ENCODE results near the gene RANGAP1. TPM values are rescaled to one million over a fixed set of nuclear protein-coding genes. Genes with fewer than 3 reads are reported as not detected.
A peak's percentile ranks its signal among the peaks of the same experiment; 100 is the strongest.

RANGAP1 gene
- total RNA-seq, 4 donors from 2014 or later, result 42.0 to 78.7 (median 60.3) TPM

DNA sequence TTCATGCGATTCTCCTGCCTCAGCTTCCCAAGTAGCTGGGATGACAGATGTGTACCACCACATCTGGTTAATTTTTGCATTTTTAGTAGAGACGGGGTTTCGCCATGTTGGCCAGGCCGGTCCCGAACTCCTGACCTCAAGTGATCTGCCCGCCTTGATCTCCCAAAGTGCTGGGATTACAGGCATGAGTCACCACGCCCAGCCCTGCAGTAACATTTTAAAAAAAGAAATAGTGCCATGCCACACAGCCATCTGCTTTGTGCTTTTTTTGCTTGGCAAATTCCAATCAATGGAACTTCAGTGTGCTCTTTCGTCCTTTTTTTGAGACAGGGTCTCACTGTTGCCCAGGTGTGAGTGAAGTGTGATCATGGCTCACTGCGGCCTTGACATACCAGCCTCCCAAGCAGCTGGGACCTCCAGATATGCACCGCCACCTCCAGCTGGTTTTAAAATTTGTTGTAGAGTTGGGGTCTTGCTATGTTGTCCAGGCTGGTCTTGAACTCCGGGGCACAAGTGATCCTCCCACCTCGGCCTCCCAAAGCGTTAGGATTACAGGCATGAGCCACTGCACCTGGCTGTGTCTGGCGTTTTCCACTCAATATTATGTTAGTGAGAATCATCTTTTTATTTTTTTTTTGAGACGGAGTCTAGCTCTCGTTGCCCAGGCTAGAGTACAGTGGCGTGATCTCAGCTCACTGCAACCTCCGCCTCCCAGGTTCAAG is 43.4 kb downstream of the RANGAP1 start:
- H3K4me1 ChIP-seq, result peaks cover 0 to 24% (median 9%) of the 10 kb centered on the region in 4 donors
- DNase-seq (ENCODE audit: low spot score in 2 of 2), result no peak
- H3K27ac ChIP-seq, result no peak overlapping the region
- H3K36me3 ChIP-seq, result peaks cover 0 to 42% (median 8%) of the 10 kb centered on the region in 3 donors
- TF ChIP-seq, protein P1, sequence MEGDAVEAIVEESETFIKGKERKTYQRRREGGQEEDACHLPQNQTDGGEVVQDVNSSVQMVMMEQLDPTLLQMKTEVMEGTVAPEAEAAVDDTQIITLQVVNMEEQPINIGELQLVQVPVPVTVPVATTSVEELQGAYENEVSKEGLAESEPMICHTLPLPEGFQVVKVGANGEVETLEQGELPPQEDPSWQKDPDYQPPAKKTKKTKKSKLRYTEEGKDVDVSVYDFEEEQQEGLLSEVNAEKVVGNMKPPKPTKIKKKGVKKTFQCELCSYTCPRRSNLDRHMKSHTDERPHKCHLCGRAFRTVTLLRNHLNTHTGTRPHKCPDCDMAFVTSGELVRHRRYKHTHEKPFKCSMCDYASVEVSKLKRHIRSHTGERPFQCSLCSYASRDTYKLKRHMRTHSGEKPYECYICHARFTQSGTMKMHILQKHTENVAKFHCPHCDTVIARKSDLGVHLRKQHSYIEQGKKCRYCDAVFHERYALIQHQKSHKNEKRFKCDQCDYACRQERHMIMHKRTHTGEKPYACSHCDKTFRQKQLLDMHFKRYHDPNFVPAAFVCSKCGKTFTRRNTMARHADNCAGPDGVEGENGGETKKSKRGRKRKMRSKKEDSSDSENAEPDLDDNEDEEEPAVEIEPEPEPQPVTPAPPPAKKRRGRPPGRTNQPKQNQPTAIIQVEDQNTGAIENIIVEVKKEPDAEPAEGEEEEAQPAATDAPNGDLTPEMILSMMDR (IDR thresholded peaks at IDR 0.05), result no peak
- TF ChIP-seq EP300 (IDR thresholded peaks at IDR 0.05) (no peak), POLR2A (IDR thresholded peaks at IDR 0.05) (no peak)
- WGBS, 2 donors, result 87 to 89% methylated on average over 18 of the region's 18 CpGs
- no peak overlapping the region for H3K4me3 ChIP-seq
- no peaks in the 10 kb centered on the region for H3K9me3 ChIP-seq
- no peaks in the 10 kb centered on the region for H3K27me3 ChIP-seq

DNA sequence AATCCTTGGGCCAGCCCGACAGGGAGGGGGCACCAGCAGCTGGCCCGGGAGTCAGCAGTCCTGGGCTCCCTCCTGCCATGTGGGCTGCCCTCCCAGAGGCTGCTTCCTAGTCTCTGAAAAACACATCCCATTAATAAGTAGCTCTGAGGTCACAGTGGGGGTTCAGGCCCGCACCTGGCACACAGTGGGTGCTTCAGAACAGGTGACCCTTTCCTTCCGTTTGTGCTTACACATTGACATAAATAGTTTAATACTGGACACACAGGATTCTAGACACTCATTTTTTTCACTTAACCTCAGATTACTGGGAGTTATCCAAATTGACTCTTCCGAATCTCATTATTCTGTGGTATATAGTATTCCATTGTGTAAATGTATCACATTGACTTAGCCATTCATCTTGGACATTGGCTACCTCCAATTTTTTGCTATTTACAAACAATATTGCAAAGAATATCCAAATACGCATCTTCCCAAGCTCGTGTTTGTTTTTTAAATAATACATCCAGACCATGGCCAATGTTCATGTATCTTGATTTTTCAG is 44.8 kb downstream of the RANGAP1 start:
- 76 to 79% methylated on average over 5 to 6 of the region's 7 CpGs for WGBS, 2 donors
- Histone ChIP-seq H3K27me3 (no peaks in the 10 kb centered on the region), H3K4me1 (peaks cover 0 to 38% (median 17%) of the 10 kb centered on the region in 4 donors), H3K36me3 (peaks cover 0 to 30% (median 4%) of the 10 kb centered on the region in 3 donors), H3K27ac (peak overlapping the region; percentile 34 to 96 (median 76)), H3K4me3 (no peak overlapping the region), H3K9me3 (no peaks in the 10 kb centered on the region)
- no peak for TF ChIP-seq EP300 (IDR thresholded peaks at IDR 0.05)
- TF ChIP-seq, protein P1 (IDR thresholded peaks at IDR 0.05), result no peak
- TF ChIP-seq POLR2A (IDR thresholded peaks at IDR 0.05), result peak in 1 of 2 donors; percentile 7
- no peak for DNase-seq (ENCODE audit: low spot score in 2 of 2)

DNA sequence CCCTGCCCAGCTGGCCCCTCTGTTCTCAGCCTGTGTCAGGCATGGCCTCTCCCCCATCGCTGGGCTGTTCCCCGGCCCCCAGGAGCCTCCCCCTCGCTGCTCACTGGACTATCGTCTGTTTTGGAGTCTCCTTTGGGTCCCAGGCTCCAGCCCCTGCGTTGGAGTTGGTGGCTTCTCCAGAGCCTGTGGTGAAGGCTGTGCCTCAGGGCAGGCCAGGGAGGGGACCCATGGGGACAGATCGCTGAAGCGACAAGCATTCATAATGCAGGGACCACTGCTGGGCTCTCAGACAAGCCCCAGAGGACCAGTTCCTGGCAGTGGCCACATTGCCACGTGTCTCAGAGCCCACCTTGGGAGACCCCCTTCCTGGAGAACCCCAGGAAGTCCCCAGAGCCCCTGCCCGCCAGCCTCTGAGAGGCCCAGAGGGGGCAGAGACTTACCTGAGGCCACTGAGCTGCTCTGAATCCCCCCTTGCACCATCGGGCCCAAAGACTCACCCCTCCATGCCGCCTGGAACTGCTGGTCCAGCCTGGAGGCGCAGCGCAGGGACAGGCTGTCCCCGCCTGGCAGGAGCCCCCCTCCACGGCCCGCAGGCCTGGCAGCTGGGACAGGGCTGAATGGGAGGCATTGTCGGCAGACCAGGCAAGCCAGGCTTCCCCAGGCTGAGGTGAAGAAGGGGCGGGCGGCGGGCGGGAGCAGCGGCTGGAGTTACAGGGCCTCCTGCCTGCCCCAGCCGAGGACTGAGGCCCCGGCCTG is 45.4 kb downstream of the RANGAP1 start, which contains the start of gene CHADL:
CHADL (minus strand) TSS at position 555 of the 756 bp plus-strand sequence; CDS start at position 505, 50 bp downstream.
- no peaks in the 10 kb centered on the region for H3K27me3 ChIP-seq
- H3K27ac ChIP-seq, result peak within 1 kb of the TSS; percentile 70 to 96 (median 88)
- 28 to 45% methylated on average over 2 to 14 of the region's 24 CpGs for WGBS, 2 donors
- peaks cover 0 to 39% (median 17%) of the 10 kb centered on the region in 4 donors for H3K4me1 ChIP-seq
- peak in 1 of 2 donors; percentile 86 for TF ChIP-seq EP300 (IDR thresholded peaks at IDR 0.05)
- TF ChIP-seq, protein P1 (IDR thresholded peaks at IDR 0.05), result peak in 2 of 5 experiments; percentile 6 to 20
- peak in 1 of 2 donors; percentile 45 for TF ChIP-seq POLR2A (IDR thresholded peaks at IDR 0.05)
- H3K9me3 ChIP-seq, result no peaks in the 10 kb centered on the region
- peak within 1 kb of the TSS in 2 of 4 donors; percentile 15 to 16 for H3K4me3 ChIP-seq
- peaks cover 0 to 24% (median 0%) of the 10 kb centered on the region in 3 donors for H3K36me3 ChIP-seq
- peak in 1 of 2 donors; percentile 37 for DNase-seq (ENCODE audit: low spot score in 2 of 2)

DNA sequence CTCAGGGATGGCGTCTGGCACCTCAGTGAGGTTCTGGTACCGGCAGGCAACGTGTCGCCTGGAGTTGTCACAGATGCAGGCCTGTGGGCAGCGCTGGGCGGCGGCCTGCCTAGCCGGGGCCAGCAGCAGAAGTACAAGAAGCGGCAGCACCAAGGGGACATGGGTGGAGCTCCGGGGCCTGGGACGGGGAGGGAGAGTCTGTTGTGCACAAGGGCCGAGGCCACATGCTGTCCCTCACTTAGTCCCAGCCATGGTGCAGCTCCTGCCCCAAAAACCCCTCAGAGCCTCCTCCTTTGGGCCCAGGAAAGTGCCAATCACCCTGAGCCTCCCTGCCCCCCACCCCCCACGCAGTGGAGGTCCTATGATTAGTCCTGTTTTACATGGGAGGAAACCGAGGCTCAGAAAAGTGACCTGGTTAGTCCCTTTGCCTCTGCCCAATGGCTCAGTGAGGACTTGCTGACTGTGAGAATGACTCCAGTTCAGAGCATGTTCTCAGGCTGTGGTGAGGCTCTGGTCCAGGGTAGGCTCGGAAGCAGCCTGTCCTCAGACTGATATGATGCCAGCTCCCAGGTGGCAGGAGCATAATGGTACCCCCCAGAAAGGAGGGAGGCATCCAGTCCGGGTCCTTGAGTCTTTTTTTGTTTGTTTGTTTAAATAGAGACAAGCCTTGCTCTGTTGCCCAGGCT is 46.4 kb downstream of the RANGAP1 start:
- H3K27me3 ChIP-seq, result no peaks in the 10 kb centered on the region
- 66 to 74% methylated on average over 14 to 16 of the region's 16 CpGs for WGBS, 2 donors
- H3K4me1 ChIP-seq, result peaks cover 0 to 39% (median 17%) of the 10 kb centered on the region in 4 donors
- peak overlapping the region; percentile 70 to 96 (median 88) for H3K27ac ChIP-seq
- TF ChIP-seq POLR2A (IDR thresholded peaks at IDR 0.05), result no peak
- TF ChIP-seq, protein P1 (IDR thresholded peaks at IDR 0.05), result no peak
- peak in 1 of 2 donors; percentile 18 for TF ChIP-seq EP300 (IDR thresholded peaks at IDR 0.05)
- H3K36me3 ChIP-seq, result peaks cover 0 to 22% (median 0%) of the 10 kb centered on the region in 3 donors
- DNase-seq (ENCODE audit: low spot score in 2 of 2), result no peak
- H3K9me3 ChIP-seq, result no peaks in the 10 kb centered on the region
- no peak overlapping the region for H3K4me3 ChIP-seq
